HEK293 (cell line): ENCODE measurements around the gene TRIM6.

ENCODE experiments used
- CTCF ChIA-PET: fragments of 350-600 bp; formaldehyde crosslinking; extraction: SDS; loops from one replicate; lab custom pipeline; 2021; ENCODE audit warnings: antibody characterized with exemption; lab: Yijun Ruan, JAX
- POLR2A ChIA-PET: fragments of 300-600 bp; formaldehyde crosslinking; extraction: SDS; loops from one replicate; lab custom pipeline; 2020; ENCODE audit warnings: antibody characterized with exemption, inconsistent platforms; lab: Yijun Ruan, JAX
- H3K27ac ChIP-seq: fragments of 200-500 bp; sonication (Bioruptor generic); 2 replicates; pipeline ENCODE4 v1.5.1; 2014; ENCODE audit warnings: low read depth, low read length, control low read depth, inconsistent platforms; ENCODE audit errors: extremely low read depth
- H3K36me3 ChIP-seq, 2 experiments: fragments of 200-500 bp in 1 of 2; sonication (Bioruptor generic) in 1 of 2; 1 replicate in 1 of 2; 2 replicates in 1 of 2; pipeline ENCODE4 v1.5.1; 2014 to 2017; ENCODE audit warnings: inconsistent platforms in 2 of 2, low read length in 2 of 2; ENCODE audit not compliant: control insufficient read depth in 2 of 2, insufficient read depth in 1 of 2
- H3K4me1 ChIP-seq: fragments of 200-500 bp; sonication (Bioruptor generic); 2 replicates; pipeline ENCODE4 v1.5.1; 2014; ENCODE audit warnings: mild to moderate bottlenecking, low read length, inconsistent platforms; ENCODE audit not compliant: control insufficient read depth, insufficient read depth
- H3K4me3 ChIP-seq: 2 replicates; pipeline ENCODE4 v1.5.1; 2011; ENCODE audit warnings: low read depth, mild to moderate bottlenecking, control low read depth, low read length, moderate library complexity
- H3K9me3 ChIP-seq: fragments of 200-500 bp; sonication (Bioruptor generic); 2 replicates; pipeline ENCODE4 v1.5.1; 2014; ENCODE audit warnings: low read depth, low read length, inconsistent platforms; ENCODE audit not compliant: control insufficient read depth, insufficient read depth
- BCL11B ChIP-seq: fragments of 450-650 bp; formaldehyde crosslinking; IDR thresholded peaks from 2 replicates; pipeline ENCODE4 v1.5.1; 2016; ENCODE audit warnings: low read depth, missing biosample characterization, missing genetic modification characterization
- GFI1B ChIP-seq: fragments of 450-650 bp; formaldehyde crosslinking; IDR thresholded peaks from 2 replicates; pipeline ENCODE4 v1.5.1; 2016; ENCODE audit warnings: missing biosample characterization, missing genetic modification characterization
- GLI2 ChIP-seq: fragments of 450-650 bp; formaldehyde crosslinking; IDR thresholded peaks from 2 replicates; pipeline ENCODE4; 2017; ENCODE audit warnings: missing biosample characterization, missing genetic modification characterization, low read depth, borderline replicate concordance
- HOXD13 ChIP-seq: sonication (generic); formaldehyde crosslinking; IDR thresholded peaks from 2 replicates; pipeline ENCODE4 v1.8.0; 2022; ENCODE audit warnings: missing genetic modification reagents, borderline replicate concordance
- KLF1 ChIP-seq: fragments of 450-650 bp; formaldehyde crosslinking; IDR thresholded peaks from 2 replicates; pipeline ENCODE4 v1.5.1; 2016; ENCODE audit warnings: missing biosample characterization, missing genetic modification characterization
- MEIS1 ChIP-seq: sonication (generic); formaldehyde crosslinking; IDR thresholded peaks from 2 replicates; pipeline ENCODE4 v1.8.1; 2022; ENCODE audit warnings: missing genetic modification reagents, mild to moderate bottlenecking, borderline replicate concordance
- REPIN1 ChIP-seq: fragments of 450-650 bp; formaldehyde crosslinking; IDR thresholded peaks from 2 replicates; pipeline ENCODE4 v1.5.1; 2017; ENCODE audit warnings: missing biosample characterization, missing genetic modification characterization, low read depth
- SALL2 ChIP-seq: fragments of 450-650 bp; formaldehyde crosslinking; IDR thresholded peaks from 2 replicates; pipeline ENCODE4 v1.5.0; 2017; ENCODE audit warnings: missing biosample characterization, mild to moderate bottlenecking, missing genetic modification characterization, borderline replicate concordance
- SP7 ChIP-seq: fragments of 450-650 bp; formaldehyde crosslinking; IDR thresholded peaks from 2 replicates; pipeline ENCODE4 v1.5.1; 2016; ENCODE audit warnings: missing biosample characterization, missing genetic modification characterization
- ZBTB7A ChIP-seq: fragments of 450-650 bp; formaldehyde crosslinking; IDR thresholded peaks from 2 replicates; pipeline ENCODE4 v1.5.1; 2016; ENCODE audit warnings: low read depth, missing biosample characterization, missing genetic modification characterization
- ZNF132 ChIP-seq: fragments of 450-650 bp; formaldehyde crosslinking; IDR thresholded peaks from 2 replicates; pipeline ENCODE4 v1.5.1; 2017; ENCODE audit warnings: missing biosample characterization, missing genetic modification characterization, borderline replicate concordance
- ZNF211 ChIP-seq: fragments of 450-650 bp; formaldehyde crosslinking; IDR thresholded peaks from 2 replicates; pipeline ENCODE4 v1.5.1; 2016; ENCODE audit warnings: low read depth, missing biosample characterization, missing genetic modification characterization
- ZNF26 ChIP-seq: fragments of 450-650 bp; formaldehyde crosslinking; IDR thresholded peaks from 2 replicates; pipeline ENCODE4 v1.5.1; 2016; ENCODE audit warnings: missing biosample characterization, missing genetic modification characterization
- ZNF274 ChIP-seq, 2 experiments: fragments of 200-500 bp in 1 of 2; fragments of 450-650 bp in 1 of 2; sonication (Bioruptor generic) in 1 of 2; formaldehyde crosslinking in 1 of 2; IDR thresholded peaks; 2 replicates each; pipeline versions ENCODE4 v1.5.1 to v1.6.1; 2014 to 2016; ENCODE audit warnings: borderline replicate concordance in 1 of 2, inconsistent platforms in 1 of 2, low read length in 1 of 2, missing biosample characterization in 1 of 2, missing genetic modification characterization in 1 of 2
- ZNF341 ChIP-seq: fragments of 450-650 bp; formaldehyde crosslinking; IDR thresholded peaks from 2 replicates; pipeline ENCODE4; 2016; ENCODE audit warnings: low read depth, missing biosample characterization, missing genetic modification characterization
- ZNF501 ChIP-seq: fragments of 450-650 bp; formaldehyde crosslinking; IDR thresholded peaks from 2 replicates; pipeline ENCODE4 v1.5.1; 2016; ENCODE audit warnings: missing biosample characterization, missing genetic modification characterization
- ZNF510 ChIP-seq: fragments of 450-650 bp; formaldehyde crosslinking; IDR thresholded peaks from 2 replicates; pipeline ENCODE4 v1.5.1; 2018; ENCODE audit warnings: mild to moderate bottlenecking, missing genetic modification characterization, missing biosample characterization; ENCODE audit not compliant: insufficient replicate concordance
- ZNF514 ChIP-seq: fragments of 450-650 bp; formaldehyde crosslinking; IDR thresholded peaks from 2 replicates; pipeline ENCODE4 v1.5.1; 2016; ENCODE audit warnings: missing biosample characterization, missing genetic modification characterization
- ZNF555 ChIP-seq: fragments of 450-650 bp; formaldehyde crosslinking; conservative IDR thresholded peaks from 2 replicates; pipeline ENCODE4 v1.5.1; 2017; ENCODE audit warnings: missing biosample characterization, mild to moderate bottlenecking, missing genetic modification characterization, inconsistent platforms
- ZNF677 ChIP-seq: fragments of 450-650 bp; IDR thresholded peaks from 2 replicates; pipeline ENCODE4 v1.5.0; 2018; ENCODE audit warnings: missing biosample characterization, mild to moderate bottlenecking, missing genetic modification characterization, moderate library complexity
- ZXDB ChIP-seq: fragments of 450-650 bp; formaldehyde crosslinking; IDR thresholded peaks from 2 replicates; pipeline ENCODE4 v1.5.1; 2016; ENCODE audit warnings: missing biosample characterization, missing genetic modification characterization
- TF ChIP-seq, protein P1 (sequence below): fragments of 450-650 bp; formaldehyde crosslinking; IDR thresholded peaks from 2 replicates; pipeline ENCODE4 v1.5.1; 2017; ENCODE audit warnings: missing biosample characterization, missing genetic modification characterization
- TF ChIP-seq, protein P2 (sequence below): fragments of 450-650 bp; formaldehyde crosslinking; IDR thresholded peaks from 2 replicates; pipeline ENCODE4 v1.5.1; 2016; ENCODE audit warnings: missing biosample characterization, missing genetic modification characterization

Gene TRIM6

GRCh38 chr11:5557751-5558150, 38.7 kb upstream of the TRIM6 start (continued):
- no peak for TF ChIP-seq ZNF26
- no peak for TF ChIP-seq ZNF510
- TF ChIP-seq, protein P1, sequence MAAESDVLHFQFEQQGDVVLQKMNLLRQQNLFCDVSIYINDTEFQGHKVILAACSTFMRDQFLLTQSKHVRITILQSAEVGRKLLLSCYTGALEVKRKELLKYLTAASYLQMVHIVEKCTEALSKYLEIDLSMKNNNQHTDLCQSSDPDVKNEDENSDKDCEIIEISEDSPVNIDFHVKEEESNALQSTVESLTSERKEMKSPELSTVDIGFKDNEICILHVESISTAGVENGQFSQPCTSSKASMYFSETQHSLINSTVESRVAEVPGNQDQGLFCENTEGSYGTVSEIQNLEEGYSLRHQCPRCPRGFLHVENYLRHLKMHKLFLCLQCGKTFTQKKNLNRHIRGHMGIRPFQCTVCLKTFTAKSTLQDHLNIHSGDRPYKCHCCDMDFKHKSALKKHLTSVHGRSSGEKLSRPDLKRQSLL (tag by site-specific recombination): no peak

DNA sequence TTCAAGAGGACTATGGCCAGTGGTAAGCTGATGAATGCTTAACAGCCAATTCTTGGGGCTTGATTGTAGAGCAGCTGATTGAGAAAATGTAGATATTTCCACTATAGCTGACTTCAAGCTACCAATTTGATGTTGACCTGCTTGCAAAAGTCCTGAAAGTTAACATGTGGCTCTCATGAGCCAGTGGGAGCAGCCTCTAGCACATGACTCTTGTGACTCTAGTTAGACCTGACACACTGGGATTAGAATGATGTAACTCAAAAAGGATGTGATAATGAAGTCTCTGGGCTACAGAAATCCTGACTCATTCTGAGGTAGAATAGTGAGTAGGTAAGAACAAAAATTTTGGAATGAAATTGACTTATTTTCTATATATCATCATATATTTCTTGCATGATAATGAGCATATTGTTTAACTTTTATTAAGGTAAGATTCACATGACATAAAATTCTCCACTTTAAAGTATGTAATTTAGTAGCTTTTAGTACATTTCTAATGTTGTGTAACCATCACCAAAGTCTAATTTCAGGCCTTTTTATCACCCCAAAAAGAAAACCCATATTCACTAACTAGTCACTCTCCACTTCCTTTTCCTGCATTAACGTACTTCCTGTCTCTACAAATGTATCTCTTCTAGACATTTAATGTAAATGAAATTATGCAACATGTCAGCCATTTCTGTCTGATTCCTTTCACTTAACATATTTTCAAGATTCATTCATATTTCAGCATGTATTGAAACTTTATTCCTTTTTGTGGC, 32.0 kb upstream of the TRIM6 start:
- POLR2A ChIA-PET: no interaction called here
- no peaks in the 10 kb centered on the region for H3K9me3 ChIP-seq
- no peak overlapping the region for H3K27ac ChIP-seq
- TF ChIP-seq ZXDB (tag by site-specific recombination) (no peak), SALL2 (tag by site-specific recombination) (no peak), ZBTB7A (tag by site-specific recombination) (no peak), ZNF274 (IDR thresholded peaks at IDR 0.05; ENCODE audit: low read length) (no peak), ZNF274 (tag by site-specific recombination; IDR thresholded peaks at IDR 0.05; ENCODE audit: borderline replicate concordance) (no peak), SP7 (tag by site-specific recombination) (no peak), ZNF677 (tag by site-specific recombination) (no peak), ZNF132 (tag by site-specific recombination) (no peak), GFI1B (no peak), ZNF211 (tag by site-specific recombination) (no peak), REPIN1 (tag by site-specific recombination) (no peak), ZNF341 (no peak), MEIS1 (CRISPR knock-in tag) (no peak), ZNF501 (no peak), BCL11B (tag by site-specific recombination) (no peak), ZNF555 (tag by site-specific recombination) (no peak), GLI2 (tag by site-specific recombination) (no peak), ZNF514 (tag by site-specific recombination) (no peak), KLF1 (tag by site-specific recombination) (no peak), HOXD13 (CRISPR knock-in tag) (no peak)
- TF ChIP-seq, protein P2, sequence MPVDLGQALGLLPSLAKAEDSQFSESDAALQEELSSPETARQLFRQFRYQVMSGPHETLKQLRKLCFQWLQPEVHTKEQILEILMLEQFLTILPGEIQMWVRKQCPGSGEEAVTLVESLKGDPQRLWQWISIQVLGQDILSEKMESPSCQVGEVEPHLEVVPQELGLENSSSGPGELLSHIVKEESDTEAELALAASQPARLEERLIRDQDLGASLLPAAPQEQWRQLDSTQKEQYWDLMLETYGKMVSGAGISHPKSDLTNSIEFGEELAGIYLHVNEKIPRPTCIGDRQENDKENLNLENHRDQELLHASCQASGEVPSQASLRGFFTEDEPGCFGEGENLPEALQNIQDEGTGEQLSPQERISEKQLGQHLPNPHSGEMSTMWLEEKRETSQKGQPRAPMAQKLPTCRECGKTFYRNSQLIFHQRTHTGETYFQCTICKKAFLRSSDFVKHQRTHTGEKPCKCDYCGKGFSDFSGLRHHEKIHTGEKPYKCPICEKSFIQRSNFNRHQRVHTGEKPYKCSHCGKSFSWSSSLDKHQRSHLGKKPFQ: no peak
- H3K36me3 ChIP-seq: no peaks in the 10 kb centered on the region
- no peaks in the 10 kb centered on the region for H3K4me1 ChIP-seq
- no peak overlapping the region for H3K4me3 ChIP-seq
- CTCF ChIA-PET: no interaction called here
